Neural progenitor cell (in vitro differentiated cells): ENCODE data around the gene ARID5B. TPM values are rescaled to one million over a fixed set of nuclear protein-coding genes. Genes with fewer than 3 reads are reported as not detected.

ENCODE experiments used
- DNase-seq: peaks from one replicate; pipeline ENCODE4 v3.0.0-alpha.2; 2016; ENCODE audit warnings: low spot score
- H2AFZ ChIP-seq: fragments of 200-600 bp; sonication (generic); replicated peaks from 2 replicates; pipeline ENCODE4 v1.6.1; 2016; ENCODE audit warnings: antibody characterized with exemption
- H3F3A ChIP-seq: fragments of 200-600 bp; sonication (generic); 2 replicates; pipeline ENCODE4 v1.6.1; 2016; ENCODE audit warnings: antibody characterized with exemption, low read depth
- H3K27ac ChIP-seq: fragments of 200-600 bp; sonication (generic); 2 replicates; pipeline ENCODE4 v1.5.1; 2016; ENCODE audit warnings: mild to moderate bottlenecking
- H3K27me3 ChIP-seq: fragments of 200-600 bp; sonication (generic); 2 replicates; pipeline ENCODE4 v1.6.1; 2016; ENCODE audit warnings: mild to moderate bottlenecking, moderate library complexity
- H3K36me3 ChIP-seq: fragments of 200-600 bp; sonication (generic); 2 replicates; pipeline ENCODE4 v1.5.1; 2016
- H3K4me1 ChIP-seq: fragments of 200-600 bp; sonication (generic); 2 replicates; pipeline ENCODE4 v1.6.1; 2016; ENCODE audit warnings: mixed run types
- H3K4me2 ChIP-seq: fragments of 200-600 bp; sonication (generic); 2 replicates; pipeline ENCODE4 v1.6.1; 2016
- H3K4me3 ChIP-seq: fragments of 200-600 bp; sonication (generic); 2 replicates; pipeline ENCODE4 v1.5.1; 2016
- H3K79me2 ChIP-seq: fragments of 200-600 bp; sonication (generic); 2 replicates; pipeline ENCODE4 v1.6.1; 2016; ENCODE audit warnings: low read depth
- H3K9ac ChIP-seq: fragments of 200-600 bp; sonication (generic); 2 replicates; pipeline ENCODE4 v1.6.1; 2016
- H3K9me3 ChIP-seq: fragments of 200-600 bp; sonication (generic); 2 replicates; pipeline ENCODE4 v1.5.1; 2016; ENCODE audit warnings: low read depth
- H4K20me1 ChIP-seq: fragments of 200-600 bp; sonication (generic); 2 replicates; pipeline ENCODE4 v1.6.1; 2016; ENCODE audit warnings: low read depth
- H3K27ac Mint-ChIP-seq: 3 replicates; pipeline ENCODE4 v1.8.0; 2021; ENCODE audit warnings: mixed read lengths
- H3K27me3 Mint-ChIP-seq: 2 replicates; pipeline ENCODE4 v1.8.0; 2022; ENCODE audit warnings: low read depth, mild to moderate bottlenecking, inconsistent platforms, moderate library complexity, mixed read lengths; ENCODE audit not compliant: insufficient read depth
- H3K36me3 Mint-ChIP-seq: 3 replicates; pipeline ENCODE4 v1.8.0; 2021; ENCODE audit warnings: mixed read lengths
- H3K4me1 Mint-ChIP-seq: 3 replicates; pipeline ENCODE4 v1.8.0; 2021; ENCODE audit warnings: mixed read lengths
- H3K4me3 Mint-ChIP-seq: 3 replicates; pipeline ENCODE4 v1.8.0; 2021; ENCODE audit warnings: mild to moderate bottlenecking, moderate library complexity, mixed read lengths
- H3K9me3 Mint-ChIP-seq: 3 replicates; pipeline ENCODE4 v1.8.0; 2020; ENCODE audit warnings: mixed read lengths
- CTCF ChIP-seq: fragments of 200-600 bp; sonication (generic); IDR thresholded peaks from 2 replicates; pipeline ENCODE4 v1.5.1; 2017; ENCODE audit warnings: antibody characterized with exemption, mild to moderate bottlenecking
- EZH2 ChIP-seq: fragments of 200-600 bp; sonication (generic); IDR thresholded peaks from 2 replicates; pipeline ENCODE4 v1.6.1; 2017; ENCODE audit warnings: antibody characterized with exemption, mild to moderate bottlenecking, moderate library complexity
- EZH2phosphoT487 ChIP-seq: fragments of 200-600 bp; sonication (generic); IDR thresholded peaks from 2 replicates; pipeline ENCODE4 v1.6.1; 2017; ENCODE audit warnings: antibody characterized with exemption
- total RNA-seq: library from RNA; depleted of rRNA; stranded (reverse); fragments of >200 nt; gene quantifications from 2 replicates; pipeline ENCODE4 v1.2.3, GENCODE V29; 2015; ENCODE audit warnings: low replicate concordance

The ARID5B gene
- total RNA-seq, 1 donor from 2014 or later = 1.5 TPM

GRCh38 chr10:61877887-61878739, 23.4 kb upstream of the ARID5B start:
- H3K27ac ChIP-seq = no peak overlapping the region
- no peaks in the 10 kb centered on the region for H3K27me3 ChIP-seq
- H3K4me2 ChIP-seq = peak overlapping the region; percentile 33
- H3K27me3 Mint-ChIP-seq = peaks cover 4% of the 10 kb centered on the region
- H3K4me3 ChIP-seq = no peak overlapping the region
- no peaks in the 10 kb centered on the region for H3K9me3 ChIP-seq
- no peak for TF ChIP-seq EZH2phosphoT487
- no peak for TF ChIP-seq EZH2
- TF ChIP-seq CTCF = no peak
- no peaks in the 10 kb centered on the region for H3K79me2 ChIP-seq
- H3F3A ChIP-seq = no peaks in the 10 kb centered on the region
- H4K20me1 ChIP-seq = no peaks in the 10 kb centered on the region
- H3K4me1 Mint-ChIP-seq = no peaks in the 10 kb centered on the region
- no peak overlapping the region for H3K27ac Mint-ChIP-seq
- H3K36me3 ChIP-seq = no peaks in the 10 kb centered on the region
- no peaks in the 10 kb centered on the region for H3K36me3 Mint-ChIP-seq
- no peak overlapping the region for H3K9ac ChIP-seq
- H3K4me3 Mint-ChIP-seq = no peak overlapping the region
- no peaks in the 10 kb centered on the region for H3K9me3 Mint-ChIP-seq
- H2AFZ ChIP-seq = no peak overlapping the region
- DNase-seq = peak; percentile 50
- peaks cover 9% of the 10 kb centered on the region for H3K4me1 ChIP-seq

- H3K4me1 ChIP-seq = peaks cover 9% of the 10 kb centered on the region
- peaks cover 4% of the 10 kb centered on the region for H3K27me3 Mint-ChIP-seq
- no peak overlapping the region for H3K9ac ChIP-seq
- H3K4me1 Mint-ChIP-seq = no peaks in the 10 kb centered on the region
- no peak for TF ChIP-seq EZH2phosphoT487
- no peaks in the 10 kb centered on the region for H4K20me1 ChIP-seq
- no peak for DNase-seq
- no peaks in the 10 kb centered on the region for H3F3A ChIP-seq
- no peak overlapping the region for H3K4me2 ChIP-seq
- no peaks in the 10 kb centered on the region for H3K9me3 Mint-ChIP-seq
- no peaks in the 10 kb centered on the region for H3K27me3 ChIP-seq
- no peak overlapping the region for H3K4me3 ChIP-seq
- H3K27ac ChIP-seq = no peak overlapping the region
- H2AFZ ChIP-seq = no peak overlapping the region
- H3K4me3 Mint-ChIP-seq = no peak overlapping the region
- H3K27ac Mint-ChIP-seq = no peak overlapping the region
- H3K36me3 ChIP-seq = no peaks in the 10 kb centered on the region
- H3K36me3 Mint-ChIP-seq = no peaks in the 10 kb centered on the region
- no peaks in the 10 kb centered on the region for H3K9me3 ChIP-seq
- no peaks in the 10 kb centered on the region for H3K79me2 ChIP-seq
These were observed 22.8 kb upstream of the ARID5B start for GRCh38 chr10:61878740-61879068.

GRCh38 chr10:61882621-61883370, 18.7 kb upstream of the ARID5B start:
- H3K27ac Mint-ChIP-seq = no peak overlapping the region
- Histone ChIP-seq H3K27me3 (no peaks in the 10 kb centered on the region), H3K4me2 (no peak overlapping the region), H3K4me3 (no peak overlapping the region), H3F3A (no peaks in the 10 kb centered on the region), H3K27ac (no peak overlapping the region), H3K4me1 (peaks cover 6% of the 10 kb centered on the region), H3K36me3 (no peaks in the 10 kb centered on the region), H4K20me1 (no peaks in the 10 kb centered on the region), H3K9ac (no peak overlapping the region), H3K79me2 (no peaks in the 10 kb centered on the region), H3K9me3 (no peaks in the 10 kb centered on the region), H2AFZ (no peak overlapping the region)
- no peak for TF ChIP-seq CTCF
- TF ChIP-seq EZH2 = no peak
- TF ChIP-seq EZH2phosphoT487 = no peak
- DNase-seq = no peak
- H3K4me3 Mint-ChIP-seq = no peak overlapping the region
- H3K36me3 Mint-ChIP-seq = no peaks in the 10 kb centered on the region
- no peaks in the 10 kb centered on the region for H3K9me3 Mint-ChIP-seq
- H3K4me1 Mint-ChIP-seq = peaks cover 3% of the 10 kb centered on the region
- H3K27me3 Mint-ChIP-seq = peaks cover 4% of the 10 kb centered on the region
